Measurements from ENCODE around the gene KCMF1.
A peak's percentile ranks its signal among the peaks of the same experiment; 100 is the strongest.

Gene KCMF1

GRCh38 chr2:85032621-85033020, 61.7 kb downstream of the KCMF1 start:
- DNase-seq = no peak

DNA sequence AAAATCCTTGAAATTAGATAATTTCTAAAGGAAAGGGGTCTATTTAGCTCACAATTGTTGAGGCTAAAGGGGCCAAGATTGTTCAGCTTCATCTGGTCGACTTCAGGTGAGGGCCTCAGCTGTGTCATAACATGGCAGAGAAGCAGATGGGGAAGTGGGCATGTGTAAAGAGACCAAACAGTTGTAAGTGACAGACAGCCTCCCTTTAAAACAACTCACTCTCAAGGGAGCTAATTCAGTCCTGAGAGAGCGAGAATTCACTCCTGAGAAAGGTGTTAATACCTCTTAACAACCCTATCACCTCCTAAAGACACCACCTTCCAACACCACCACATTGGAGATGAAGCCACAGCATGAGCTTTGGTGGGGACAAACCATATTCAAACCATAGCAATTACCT, 62.4 kb downstream of the KCMF1 start:
- DNase-seq = no peak

DNA sequence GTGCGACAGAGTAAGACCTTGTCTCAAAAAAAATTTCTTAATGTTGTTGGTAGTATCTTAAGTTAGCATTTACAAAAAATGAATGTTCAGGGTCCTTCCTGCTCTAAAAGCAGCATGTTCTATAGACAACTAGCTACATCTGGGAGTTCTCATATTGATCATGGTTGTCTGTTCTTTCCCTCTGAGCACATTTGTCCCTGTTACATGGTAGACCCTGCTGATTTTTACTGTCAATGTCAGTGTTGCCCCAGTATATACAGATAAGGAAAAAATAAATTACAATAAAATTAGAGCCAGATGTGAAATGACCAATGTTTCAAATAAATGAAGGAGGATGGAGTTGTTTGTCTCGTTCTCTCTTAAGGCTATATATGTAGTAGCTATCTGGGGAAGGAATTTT, 63.2 kb downstream of the KCMF1 start:
- DNase-seq = no peak

GRCh38 chr2:85037622-85038021, 66.7 kb downstream of the KCMF1 start:
- no peak for DNase-seq

DNA sequence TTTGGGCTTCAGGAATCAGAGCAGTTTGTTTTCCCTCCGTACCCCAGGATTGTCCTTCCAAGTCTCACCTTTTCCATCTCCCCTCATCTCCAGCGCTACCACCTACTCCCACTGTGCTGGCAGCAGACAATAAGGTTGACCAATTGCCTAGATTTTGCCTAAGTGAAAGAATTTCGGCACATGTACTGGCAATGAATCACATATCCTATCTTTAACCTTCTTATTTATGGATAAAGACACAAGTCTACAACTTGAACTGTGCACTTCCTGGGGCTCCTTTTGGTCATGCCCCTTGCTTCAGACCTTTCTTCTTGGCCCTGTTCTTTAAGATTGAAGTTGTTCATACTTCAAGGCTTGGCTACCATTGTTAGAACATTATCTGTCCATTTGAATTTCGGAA, 71.4 kb downstream of the KCMF1 start:
- no peak for DNase-seq

- no peak for DNase-seq
Observed at GRCh38 chr2:85048534-85048933, 77.6 kb downstream of the KCMF1 start.

DNA sequence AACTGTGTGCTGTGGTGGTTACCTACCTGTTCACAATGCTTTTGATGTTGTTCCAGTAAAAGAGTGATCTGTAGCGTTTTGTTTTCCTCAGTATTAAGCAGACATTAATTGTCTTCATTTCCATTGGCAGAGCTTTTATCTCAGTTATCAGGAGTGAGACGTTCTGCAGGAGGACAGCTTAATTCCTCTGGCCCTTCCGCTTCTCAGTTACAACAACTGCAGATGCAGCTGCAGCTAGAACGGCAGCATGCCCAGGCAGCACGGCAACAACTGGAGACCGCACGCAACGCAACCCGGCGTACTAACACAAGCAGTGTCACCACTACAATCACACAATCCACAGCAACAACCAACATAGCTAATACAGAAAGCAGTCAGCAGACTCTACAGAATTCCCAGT, 78.3 kb downstream of the KCMF1 start:
- no peak for DNase-seq

GRCh38 chr2:85053802-85054201, 82.8 kb downstream of the KCMF1 start:
- DNase-seq = no peak

DNA sequence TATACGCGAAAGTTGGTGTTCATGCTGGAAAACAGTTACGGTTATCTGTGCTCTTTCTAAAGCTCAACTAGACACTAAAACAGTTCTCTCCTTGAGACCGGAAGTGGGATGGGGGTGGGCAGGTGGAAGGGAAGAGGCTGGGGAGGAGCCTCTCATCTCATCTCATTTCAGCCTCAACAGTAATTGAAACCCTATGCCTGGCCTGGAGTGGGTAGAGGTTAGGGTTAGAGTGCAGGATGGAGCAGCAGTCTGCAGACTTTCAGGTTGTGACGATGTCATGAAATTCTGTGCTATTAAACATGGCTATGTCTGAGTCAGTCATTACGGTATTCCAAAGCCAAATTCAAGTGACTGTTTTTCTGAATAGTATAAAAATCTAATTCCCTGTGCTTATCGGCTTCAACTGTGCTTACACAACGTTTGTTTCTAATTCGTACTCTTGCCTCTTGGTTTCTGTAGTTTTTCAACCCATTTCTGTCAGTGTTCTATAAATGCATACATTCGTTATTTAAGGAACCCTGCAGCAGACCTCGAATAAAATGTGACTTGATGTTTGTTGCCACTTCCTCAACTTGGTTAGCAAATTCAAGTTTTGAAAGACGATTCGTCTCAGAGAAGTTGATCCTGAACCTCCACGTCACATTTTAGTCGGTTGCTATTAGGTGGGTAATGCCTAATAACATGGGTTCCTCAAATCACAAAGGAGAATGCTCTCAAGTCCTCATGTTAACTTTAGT, 86.4 kb downstream of the KCMF1 start:
- DNase-seq = no peak

- DNase-seq = no peak
Observed at GRCh38 chr2:85061896-85062295, 90.9 kb downstream of the KCMF1 start.

- no peak for DNase-seq
Observed at GRCh38 chr2:85062565-85062964, 91.6 kb downstream of the KCMF1 start.

GRCh38 chr2:85063981-85064599, 93.1 kb downstream of the KCMF1 start:
- no peak for DNase-seq

- no peak for DNase-seq
Observed at GRCh38 chr2:85064927-85065577, 94.1 kb downstream of the KCMF1 start.

DNA sequence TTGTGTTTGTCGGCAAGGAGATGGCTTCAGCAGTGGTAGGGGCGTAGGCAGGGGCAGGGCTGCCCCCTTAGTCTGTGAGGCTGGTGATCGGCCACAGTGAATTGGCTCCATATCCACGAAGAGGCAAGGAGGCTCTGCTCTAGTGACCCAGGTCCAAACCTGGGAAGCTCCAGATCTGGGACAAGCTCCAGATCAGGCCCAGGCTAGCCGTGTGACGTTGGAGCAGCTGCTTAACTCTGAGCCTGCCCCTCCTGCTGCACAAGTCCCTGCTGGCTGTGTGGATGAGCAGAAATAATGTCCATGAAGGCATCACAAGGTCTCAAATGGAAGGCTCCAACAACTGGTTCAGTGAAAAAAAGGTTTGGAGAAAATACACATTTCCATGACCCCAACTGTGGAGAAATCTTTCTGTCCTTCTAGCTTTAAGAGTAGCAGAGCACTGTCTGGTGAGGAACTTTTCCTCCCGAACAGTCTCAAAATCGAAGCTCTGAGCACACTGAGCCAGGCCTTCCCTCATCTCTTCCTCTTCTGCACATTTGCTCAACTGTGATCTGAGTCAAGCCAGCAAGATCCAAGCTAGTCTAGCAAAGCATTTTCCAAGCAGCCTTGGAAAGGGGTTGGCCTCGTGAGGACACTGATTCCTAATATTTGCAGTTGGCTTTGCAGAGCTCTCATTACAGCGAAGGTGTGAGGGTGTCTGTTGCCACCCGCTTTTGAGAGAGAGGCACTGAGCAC, 95.2 kb downstream of the KCMF1 start:
- DNase-seq = no peak

- DNase-seq = peak; percentile 20
Observed at GRCh38 chr2:85066874-85067351, 96.0 kb downstream of the KCMF1 start.

DNA sequence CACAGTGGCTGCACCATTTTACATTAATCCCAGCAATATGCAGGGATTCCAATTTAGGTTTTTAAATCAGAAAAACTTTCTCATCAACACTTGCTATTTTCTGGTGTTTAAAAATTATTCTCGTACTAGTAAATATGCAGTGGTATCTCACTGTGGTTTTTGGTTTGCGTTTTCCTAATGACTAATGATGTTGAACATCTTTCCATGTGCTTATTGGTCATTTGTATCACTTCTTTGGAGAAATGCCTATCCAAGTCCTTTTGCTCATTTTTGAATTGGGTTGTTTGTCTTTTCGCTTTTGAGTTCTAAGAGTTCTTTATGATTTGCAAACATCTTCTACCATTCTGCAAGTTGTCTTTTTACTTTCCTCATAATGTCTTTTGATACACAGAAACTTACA, 100.1 kb downstream of the KCMF1 start:
- DNase-seq = no peak

- DNase-seq = no peak
Observed at GRCh38 chr2:85073033-85073432, 102.1 kb downstream of the KCMF1 start.

DNA sequence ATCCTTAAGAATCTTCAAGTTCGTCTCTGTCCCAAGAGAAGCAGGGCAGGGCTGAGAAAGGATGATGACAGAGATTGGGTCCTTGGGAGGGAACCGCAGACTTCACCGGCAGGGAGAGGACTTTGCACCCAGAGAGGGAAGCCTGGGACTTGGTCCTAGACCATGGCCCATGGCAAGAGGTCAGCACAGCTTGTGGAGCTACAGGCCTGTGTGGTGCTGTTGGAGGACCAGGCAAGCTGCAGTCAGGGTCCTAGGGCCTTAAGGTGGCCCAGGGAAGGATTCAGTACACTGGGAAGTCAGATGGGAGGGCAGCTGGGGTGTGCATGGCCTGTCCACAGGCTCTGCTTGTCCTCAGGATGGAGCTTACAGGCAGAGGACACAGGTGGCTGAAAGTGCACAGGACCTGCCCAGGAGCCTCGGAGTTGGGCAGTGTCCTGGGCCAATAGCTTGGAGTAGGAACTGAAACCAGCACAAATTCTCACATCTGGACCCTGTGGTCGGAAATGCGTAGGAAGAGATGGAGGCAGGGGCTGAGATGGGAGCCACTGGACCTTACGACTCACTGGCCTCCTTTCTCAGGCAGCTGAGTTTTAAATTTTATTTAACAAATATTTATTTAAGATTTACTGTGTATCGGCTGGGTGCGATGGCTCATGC, 105.8 kb downstream of the KCMF1 start:
- no peak for DNase-seq

GRCh38 chr2:85077859-85078419, 107.0 kb downstream of the KCMF1 start:
- DNase-seq = no peak

DNA sequence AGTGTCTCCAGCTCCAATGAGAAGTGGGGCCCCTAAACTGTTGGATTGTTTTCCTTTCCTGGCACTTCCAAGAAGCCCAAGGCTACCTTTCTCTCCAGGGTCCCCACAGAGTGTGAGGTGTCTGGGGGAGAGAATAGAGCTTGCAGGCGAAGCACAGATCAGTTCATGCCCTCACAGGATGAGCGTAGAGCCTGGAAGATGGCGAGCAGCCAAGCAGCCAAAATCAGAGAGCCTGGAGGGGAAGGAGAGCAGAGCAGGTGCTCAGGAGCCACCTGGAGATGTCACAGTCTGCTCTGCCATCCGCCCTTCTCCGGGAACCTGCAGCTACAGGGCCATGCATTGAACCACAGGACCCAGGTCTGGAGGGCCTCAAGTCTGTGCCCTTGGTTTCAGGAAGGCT, 107.6 kb downstream of the KCMF1 start:
- no peak for DNase-seq

- no peak for DNase-seq
Observed at GRCh38 chr2:85083092-85083491, 112.1 kb downstream of the KCMF1 start.

- DNase-seq = no peak
Observed at GRCh38 chr2:85085563-85085962, 114.6 kb downstream of the KCMF1 start.

- DNase-seq = no peak
Observed at GRCh38 chr2:85087541-85087940, 116.6 kb downstream of the KCMF1 start.
